Activated CD4-positive, alpha-beta T cell treated with anti-CD3 and anti-CD28 coated beads for 4 hours (primary cell): ENCODE measurements around the gene TRIM36.

ENCODE experiments used
- DNase-seq, 2 donors: peaks; one replicate each; pipeline ENCODE4 v3.0.0-alpha.2; 2020

Gene TRIM36, protein sequence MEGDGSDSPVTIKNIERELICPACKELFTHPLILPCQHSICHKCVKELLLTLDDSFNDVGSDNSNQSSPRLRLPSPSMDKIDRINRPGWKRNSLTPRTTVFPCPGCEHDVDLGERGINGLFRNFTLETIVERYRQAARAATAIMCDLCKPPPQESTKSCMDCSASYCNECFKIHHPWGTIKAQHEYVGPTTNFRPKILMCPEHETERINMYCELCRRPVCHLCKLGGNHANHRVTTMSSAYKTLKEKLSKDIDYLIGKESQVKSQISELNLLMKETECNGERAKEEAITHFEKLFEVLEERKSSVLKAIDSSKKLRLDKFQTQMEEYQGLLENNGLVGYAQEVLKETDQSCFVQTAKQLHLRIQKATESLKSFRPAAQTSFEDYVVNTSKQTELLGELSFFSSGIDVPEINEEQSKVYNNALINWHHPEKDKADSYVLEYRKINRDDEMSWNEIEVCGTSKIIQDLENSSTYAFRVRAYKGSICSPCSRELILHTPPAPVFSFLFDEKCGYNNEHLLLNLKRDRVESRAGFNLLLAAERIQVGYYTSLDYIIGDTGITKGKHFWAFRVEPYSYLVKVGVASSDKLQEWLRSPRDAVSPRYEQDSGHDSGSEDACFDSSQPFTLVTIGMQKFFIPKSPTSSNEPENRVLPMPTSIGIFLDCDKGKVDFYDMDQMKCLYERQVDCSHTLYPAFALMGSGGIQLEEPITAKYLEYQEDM

DNA sequence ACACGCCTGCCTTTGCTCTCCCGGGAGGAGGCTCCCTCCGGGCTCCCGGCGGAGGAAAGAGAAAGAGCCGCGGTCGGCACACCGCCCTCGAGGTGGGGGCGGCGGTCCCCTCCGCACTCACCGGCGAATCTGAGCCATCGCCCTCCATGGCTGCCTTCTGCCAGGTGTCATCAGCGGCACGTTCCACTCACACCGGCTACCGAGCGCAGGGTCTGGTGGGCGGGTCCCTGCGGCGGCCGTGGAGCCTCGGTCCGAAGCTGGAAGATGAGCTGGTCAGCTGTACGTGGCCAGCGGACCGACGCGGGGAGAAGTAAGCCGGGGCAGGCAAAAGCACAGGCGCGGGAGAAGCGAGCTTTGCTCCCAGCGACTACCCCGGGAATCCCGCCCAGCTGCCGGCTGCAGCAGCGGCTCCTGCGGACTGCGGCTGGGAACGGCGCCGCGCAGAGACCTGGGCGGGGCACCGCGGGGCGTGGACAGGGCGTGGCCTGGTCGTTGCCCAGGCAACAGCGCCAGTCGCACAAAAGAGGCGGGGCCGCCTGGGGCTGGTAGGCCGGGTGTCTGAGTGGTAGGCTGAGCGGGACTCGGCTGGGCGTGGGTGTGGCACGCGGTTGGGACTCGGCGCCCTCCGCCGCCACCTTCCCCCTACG is at the start of gene TRIM36:
Gene TRIM36, minus strand, starts transcription at position 422 of the 647 bp plus-strand sequence. Its CDS starts 274 bp downstream, at position 148.
- DNase-seq, result peak; percentile 85 to 90

DNA sequence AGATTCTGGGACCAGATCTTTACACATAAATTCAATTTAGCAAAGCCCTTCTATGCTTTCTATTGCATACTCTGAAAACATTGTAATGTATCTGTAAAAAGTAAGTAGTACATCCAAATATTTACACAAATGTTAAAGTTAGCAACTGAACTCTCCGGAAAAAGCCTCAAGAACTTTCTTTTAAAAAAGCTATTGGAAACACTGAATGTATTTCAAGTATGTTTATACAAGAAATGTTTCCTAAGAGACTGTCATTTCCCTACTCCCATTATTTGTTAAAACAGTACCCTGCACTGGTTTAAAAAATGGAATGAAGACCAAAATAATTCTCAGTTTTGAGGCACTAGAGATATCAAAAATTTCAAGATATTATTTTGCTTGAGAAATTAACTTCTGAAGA is 44.8 kb upstream of the TRIM36 start:
- DNase-seq, result no peak

DNA sequence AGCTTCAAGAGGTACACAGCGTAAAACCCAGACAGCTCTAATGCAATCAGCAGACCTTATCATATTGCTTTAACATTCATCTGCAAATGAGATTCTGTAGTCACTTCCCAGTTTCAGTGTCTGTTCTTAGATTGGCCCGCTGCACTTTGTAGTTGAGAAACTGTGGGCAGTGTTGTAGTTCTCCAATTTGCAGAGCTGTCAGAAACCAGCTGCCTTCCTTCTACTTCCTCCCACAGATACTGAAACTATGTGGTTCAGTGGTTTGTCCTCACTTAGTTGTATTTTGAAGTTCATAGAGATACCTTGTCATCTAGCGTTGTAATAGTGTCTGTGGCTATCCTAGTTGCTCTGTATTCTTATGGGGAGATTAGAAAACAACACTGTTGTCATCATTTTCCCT is 39.6 kb upstream of the TRIM36 start:
- DNase-seq, result no peak

DNA sequence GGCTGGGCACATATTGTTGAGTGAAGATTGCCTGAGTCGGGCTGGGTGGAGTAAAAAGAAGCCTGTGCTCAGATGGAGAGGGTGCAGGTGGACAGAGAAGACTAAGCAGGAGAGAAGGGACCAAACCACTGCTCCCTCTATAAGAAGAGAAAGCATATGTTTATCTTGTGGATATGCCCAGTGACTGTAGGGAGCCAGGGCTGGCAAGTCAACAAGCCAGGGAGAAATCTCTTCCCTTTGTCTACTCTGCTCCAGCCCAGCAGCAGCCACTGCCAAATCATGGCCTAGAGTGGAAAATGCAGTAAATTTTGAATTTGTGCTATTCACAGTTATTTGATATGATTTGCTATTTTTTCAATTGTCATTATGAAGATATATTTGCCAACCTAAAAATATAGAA is 33.2 kb upstream of the TRIM36 start:
- DNase-seq, result no peak

DNA sequence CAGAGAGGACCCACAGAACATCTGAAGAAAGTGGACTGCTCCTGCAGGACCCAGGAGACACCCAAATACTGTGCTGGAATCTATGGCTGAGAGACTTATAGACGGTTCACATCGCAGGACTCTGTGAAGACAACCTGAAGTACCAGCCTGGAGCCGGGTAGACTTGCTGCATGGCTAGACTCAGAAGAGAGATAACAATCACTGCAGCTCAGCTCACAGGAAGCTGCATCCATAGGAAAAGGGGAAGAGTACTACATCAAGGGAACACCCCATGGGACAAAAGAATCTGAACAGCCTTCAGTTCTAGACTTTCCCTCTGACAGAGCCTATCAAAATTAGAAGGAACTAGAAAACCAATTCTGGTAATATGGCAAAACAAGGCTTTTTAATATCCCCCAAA is 26.5 kb upstream of the TRIM36 start:
- DNase-seq, result no peak

DNA sequence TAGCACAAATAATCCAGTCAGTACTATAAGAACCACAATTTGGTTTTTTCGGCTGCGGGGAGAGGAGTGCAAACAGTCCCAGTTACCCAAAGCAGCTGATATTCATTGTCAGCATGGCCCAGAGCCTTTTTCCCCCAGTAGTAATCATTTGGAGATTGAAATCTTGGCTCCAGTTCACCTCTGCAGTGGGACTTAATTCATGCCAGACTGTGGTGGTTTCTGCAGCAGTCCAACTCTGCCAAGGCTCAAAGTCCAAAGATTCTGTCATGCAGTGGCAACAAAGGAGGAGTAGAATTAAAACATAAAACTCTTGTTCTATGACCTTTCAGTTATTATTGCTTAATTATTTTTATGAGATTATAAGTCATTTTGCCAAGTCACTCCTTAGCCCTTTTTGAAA is 25.0 kb upstream of the TRIM36 start:
- DNase-seq, result no peak

DNA sequence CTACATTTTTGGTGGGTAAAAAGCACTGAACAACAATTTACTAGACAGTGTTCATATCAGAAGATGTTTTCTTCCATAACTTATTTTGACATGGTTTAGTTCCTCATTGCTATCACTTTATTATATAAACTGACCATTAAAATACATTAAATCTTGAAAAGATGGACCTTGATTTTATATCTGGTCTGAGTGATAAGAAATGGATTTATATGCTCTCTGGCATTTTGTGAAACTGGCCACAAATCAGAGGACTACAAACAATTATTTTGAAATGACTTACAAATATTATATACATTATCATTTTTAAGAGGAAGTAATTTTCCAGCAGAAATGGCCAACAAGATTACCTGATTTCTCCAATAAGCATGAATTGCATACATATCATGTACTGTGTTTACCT is 23.6 kb upstream of the TRIM36 start:
- no peak for DNase-seq

DNA sequence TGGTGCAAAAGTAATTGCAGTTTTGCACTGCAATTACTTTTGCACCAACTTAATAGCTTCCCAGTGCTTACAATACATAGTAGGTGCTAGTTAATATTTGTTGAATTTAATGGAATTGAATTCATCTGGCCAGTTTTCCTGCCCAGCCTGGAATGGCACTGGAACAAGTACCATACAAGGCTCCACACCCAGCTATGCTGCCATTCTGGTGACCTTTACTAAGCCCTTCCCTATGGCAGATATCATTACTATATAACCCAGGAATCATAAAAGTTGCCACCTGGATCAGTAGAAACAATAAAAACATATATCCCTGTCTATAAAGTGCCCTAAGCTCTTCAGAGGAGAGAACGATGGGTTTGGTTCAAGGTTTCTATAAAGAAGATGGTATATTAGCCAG is 22.4 kb upstream of the TRIM36 start:
- DNase-seq, result no peak

DNA sequence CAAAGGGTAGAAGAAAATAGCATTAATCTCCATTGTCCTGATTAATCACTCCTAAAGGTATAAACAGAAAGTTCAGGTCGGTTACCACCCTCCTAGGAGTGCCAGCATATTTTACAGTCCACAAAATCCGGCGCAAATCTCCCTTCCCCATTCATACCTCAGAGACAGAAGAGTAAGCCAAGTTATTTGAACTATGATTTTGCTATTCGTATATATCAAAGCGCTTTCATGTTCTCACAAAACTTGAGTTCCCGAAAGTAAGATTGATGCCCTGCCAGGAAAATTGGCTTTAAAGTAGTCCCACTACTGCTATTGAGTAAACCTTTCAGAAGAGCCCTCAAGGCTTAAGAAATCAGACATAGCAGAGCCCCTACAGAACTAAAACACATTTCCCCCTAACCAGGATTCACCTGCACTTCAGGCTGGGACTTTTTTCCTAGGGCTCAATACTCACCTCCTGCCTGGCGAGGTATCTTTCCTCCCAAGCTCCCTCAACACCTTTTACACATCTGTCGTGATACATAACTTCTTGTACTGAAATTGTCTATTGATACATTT is 21.8 kb upstream of the TRIM36 start:
- DNase-seq, result no peak

DNA sequence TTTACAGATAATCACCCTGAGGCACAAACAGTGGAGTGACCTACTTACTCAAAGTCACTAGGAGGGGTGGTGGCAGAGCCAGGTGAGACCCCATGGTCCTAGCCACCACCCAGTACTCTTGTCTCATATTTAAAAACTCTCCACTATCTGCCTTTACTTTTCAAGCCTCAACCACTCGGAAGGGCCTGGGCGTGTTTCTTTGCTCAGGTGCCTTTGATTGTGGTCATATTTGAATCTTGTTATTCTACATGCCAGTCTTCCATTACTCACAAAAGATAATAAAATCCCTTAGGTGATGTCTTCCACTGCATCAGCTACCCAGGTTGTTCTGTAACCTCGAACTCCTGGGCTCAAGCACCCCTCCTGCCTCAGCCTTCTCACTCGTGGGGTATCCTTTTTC is 20.7 kb upstream of the TRIM36 start:
- DNase-seq, result no peak

DNA sequence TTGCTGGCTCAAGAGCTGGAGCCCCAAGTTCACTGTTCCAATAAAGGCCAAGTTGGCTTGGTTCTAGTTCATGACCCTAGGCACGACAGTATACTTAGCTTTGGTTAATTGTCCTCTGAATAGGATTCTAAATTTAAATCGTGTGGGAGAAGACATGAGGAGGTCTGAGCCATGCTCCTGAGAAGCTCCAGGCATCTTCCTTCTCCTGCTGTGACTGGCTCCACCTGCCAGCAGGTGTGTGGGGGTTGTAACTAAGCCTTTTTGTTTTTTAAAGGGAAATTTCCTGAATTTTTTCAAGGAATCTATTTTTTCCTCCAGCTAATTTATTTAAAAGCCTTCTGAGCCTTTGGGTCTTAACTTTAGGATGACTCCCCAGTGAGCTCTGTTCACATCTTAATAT is 20.2 kb upstream of the TRIM36 start:
- no peak for DNase-seq

DNA sequence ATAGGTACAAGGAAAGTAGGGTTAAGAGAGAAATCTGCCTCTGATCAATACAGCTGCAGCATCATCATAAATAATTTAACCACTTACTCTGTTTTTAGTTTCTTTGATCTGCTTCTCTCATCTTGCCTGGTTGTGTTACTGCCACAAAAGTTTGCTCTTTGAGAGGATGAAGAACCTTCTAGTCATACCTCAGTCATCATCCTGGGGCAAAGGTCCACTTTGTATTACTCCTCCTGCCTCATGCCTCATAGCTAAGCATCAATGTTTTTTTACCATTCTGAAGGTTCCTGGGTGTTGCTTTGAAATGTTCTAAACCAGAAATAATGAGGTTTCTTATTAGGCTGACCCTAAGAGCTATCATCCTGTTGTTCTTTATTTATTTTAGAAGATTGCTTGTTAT is 17.1 kb upstream of the TRIM36 start:
- DNase-seq, result no peak

DNA sequence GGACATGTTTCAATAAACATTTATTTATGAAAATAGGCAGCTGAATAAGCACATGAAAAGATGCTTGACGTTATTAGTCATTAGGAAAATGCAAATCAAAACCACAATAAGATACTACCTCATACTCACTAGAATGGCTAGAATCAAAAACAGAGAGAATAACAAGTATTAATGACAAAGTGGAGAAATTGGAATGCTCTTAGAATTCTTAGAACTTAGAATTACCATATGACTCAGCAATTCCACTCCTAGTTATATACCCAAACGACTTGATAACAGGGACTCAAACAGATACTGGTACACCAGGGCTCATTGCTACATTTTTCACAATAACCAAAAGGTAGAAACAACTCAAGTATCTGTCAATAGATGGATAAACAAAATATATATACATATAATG is 15.1 kb upstream of the TRIM36 start:
- no peak for DNase-seq

DNA sequence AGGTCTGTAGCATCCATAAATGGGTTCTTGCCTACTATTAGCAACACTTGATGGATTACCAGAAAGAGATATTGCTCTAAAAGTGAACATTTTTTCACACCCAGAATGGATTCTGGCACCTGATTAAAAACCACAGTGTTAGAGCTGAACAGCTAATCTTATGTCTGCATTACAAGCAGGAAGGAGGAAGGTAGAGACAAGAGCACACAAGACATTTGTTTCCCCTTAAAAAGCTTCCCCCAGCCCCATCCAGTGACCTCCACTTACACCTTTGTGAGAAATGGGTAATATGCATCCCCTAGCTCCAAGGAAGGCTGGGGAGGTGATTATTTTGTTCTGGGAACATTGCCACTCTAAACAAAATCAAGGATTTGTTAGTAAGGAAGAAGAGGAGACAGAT is 12.0 kb upstream of the TRIM36 start:
- DNase-seq, result no peak

DNA sequence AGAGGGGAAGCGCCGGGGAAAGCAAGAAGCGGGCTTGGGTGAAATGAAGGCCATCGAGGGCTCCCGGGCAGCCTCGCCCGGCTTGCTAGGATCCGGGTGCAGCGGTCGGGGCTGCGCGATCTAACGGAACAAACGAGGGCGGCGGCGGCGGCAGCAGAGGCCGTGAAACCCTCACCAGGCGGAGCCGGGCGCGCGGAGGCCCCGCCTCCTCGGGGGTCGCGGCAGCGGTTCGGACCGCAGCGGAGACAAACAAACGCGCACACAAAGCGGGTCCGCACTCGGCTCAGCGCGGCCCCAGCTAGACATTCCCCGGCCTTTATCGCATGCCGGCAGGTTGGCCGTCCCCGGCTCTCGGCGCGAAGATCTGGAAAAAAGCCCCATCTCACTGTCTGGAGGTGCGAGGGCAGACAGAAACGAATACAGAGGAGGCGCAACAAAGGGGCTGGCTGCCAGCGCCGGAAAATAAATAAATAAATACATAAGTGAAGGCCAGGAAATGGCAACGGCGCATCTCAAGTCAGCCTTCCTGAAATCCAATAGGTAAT is 10.5 kb upstream of the TRIM36 start:
- peak; percentile 10 to 15 for DNase-seq

DNA sequence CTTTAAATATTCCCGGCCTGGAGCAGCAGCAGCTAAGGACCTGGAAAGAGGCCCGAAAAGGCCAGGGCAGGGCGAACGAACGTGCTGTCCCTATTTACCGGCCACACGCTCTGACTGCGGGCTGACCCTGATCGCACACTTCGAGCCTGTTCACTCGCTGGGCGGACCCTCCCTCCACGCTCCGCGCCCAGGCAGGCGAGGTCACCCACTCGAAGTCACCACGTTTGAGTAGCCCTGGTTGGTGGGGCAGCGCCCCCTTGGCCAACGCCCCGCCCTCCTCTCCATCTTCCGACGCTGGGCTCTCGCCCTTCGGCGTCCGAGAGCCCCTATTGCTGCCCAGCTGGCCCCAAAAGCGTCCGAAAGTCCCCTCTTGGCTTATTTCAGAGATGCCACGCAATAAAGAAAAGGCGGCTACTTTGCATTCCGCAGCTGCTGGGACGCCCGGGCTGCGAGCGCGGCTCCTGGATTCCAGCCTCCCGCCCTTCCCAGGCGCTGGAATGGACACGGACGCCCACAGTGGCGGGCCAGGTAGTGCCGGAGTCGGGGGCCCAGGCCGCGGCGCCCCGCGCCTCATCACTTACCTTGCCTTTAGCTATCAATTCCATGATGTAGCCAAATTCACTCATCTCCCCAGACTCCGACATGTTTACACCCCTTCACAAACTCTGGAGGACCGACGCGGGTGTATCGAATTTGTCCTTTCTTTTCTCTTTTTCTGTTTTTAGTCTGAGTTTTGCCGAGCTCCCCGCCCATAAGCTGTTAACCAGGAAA is 9.9 kb upstream of the TRIM36 start:
- no peak for DNase-seq

DNA sequence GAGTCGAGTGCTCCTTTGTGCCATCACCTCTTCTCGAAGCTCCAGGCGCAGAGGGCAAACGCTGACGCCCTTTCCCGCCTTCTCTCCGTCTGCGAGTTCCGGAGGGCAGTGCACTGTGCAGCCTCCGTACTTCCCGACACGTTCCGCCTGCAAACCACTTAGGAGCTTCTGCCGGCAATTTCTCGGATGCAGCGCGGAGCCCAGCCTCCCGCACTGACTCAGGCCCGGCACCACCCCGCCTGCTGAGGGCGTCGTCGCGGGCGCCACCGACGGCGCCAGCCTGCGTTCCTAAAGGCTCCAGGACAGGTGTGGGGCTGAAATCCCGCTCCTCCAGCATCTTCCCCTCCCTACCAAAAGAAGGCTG is 9.3 kb upstream of the TRIM36 start:
- no peak for DNase-seq

DNA sequence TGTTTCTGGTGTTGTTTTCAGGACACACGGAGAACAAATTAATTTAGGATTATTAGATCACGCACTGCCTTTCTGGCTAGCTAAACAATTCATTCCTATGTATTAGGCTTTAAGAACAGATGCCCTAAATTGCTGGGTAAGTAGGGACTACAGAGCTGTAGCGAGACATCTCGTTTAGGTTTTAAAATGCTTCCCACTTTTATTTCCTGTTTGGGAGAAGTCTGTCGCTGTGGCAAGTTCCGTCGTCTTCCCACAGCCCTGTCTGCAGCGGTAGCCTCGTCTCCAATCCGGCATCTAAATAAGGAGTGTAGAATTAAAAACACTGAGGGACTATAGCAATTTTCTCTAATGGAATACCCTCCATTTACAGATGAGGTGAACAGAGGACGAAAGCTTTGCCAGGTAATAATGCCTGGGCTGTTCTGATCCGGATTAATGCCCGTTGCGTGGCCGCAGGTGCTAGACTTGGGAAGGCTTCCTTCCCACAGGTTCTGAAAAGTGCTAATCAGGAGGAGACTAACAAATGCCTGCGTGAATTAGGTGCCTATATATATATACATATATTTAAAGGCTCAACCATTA is 1.3 kb upstream of the TRIM36 start:
- DNase-seq, result no peak

DNA sequence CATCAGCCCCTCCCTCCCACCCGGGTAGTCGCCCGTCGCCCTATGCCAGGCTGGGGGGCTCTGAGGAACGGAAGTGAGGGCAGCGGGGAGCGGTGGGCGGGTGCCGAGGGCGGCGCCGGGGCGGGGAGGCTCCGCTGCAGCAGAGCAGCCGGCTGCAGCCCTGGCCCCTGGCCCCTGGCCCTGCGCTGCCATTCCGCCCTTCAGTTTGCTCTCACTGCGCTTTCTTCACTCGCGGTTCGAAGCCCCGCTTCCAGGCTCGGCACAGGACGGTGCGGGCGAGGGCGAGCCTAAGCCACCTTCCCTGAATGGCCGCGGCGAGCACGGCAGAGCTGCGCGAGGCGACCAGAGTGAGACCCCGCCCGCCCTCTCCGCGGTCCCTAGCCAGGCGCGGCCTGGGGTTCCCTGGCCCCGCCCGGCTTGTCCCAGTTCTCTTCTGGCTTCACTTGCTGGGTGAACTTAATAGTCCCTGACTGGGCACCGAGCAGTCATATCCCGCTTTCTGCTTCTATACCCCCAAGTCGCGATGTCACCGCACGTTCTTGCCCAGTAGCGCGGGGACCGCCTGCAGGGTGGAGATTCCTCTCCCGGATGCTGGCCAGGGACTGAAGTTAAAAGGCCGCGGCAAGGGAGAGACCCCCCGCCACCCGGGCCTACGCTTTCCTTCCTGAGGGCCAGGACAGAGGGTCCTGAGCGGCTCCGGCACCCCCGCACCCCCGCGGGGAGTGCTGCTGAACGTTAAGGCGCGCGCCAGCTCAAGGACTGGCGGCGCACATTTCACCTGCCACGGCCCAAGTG is 623 bp upstream of the TRIM36 start:
- DNase-seq, result no peak

DNA sequence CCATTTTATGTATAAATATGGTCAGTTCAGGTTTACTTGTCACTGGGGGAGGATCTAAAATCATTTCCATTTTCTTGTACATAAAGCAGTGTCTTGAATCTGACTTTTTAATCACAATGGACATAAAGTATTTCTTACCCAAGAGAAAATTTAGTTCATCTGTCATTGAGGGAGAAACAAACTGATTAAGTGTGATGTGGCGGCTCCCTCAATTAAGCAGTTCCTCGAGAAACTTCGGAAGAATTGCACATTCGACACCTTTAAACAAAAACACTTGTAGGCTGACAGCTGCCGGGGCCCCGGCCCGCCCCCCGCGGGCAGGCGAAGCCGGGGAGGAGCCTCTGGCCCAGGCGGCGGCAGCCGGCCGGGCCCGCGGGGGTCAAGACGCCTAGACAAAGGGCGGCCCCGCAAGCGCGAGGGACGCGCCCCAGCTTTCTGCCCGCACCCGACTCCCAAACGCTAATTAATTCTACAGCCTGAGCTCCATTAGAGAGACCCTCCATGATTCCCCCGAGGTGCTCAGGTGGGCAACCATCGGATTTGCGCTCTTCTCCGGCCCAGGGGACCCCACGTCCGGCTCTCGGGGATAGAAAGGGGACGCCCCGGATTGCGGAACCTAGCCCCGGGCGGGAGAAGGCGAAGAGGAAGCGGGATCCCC is 750 bp downstream of the TRIM36 start:
- no peak for DNase-seq
